ENCODE measurements around the gene ITGA1. TPM values are rescaled to one million over a fixed set of nuclear protein-coding genes. Genes with fewer than 3 reads are reported as not detected.

The ITGA1 gene
- polyA plus RNA-seq, 3 donors: 0.33 to 0.89 (median 0.79) TPM

GRCh38 chr5:52886206-52886605 lies 98.5 kb downstream of the ITGA1 start:
- no peak overlapping the region for H3K27ac Mint-ChIP-seq
- no peak overlapping the region for H2AFZ ChIP-seq (ENCODE audit: insufficient read depth, low read depth, low read length, poor library complexity, severe bottlenecking)
- DNase-seq: no peak
- no peaks in the 10 kb centered on the region for H3K27me3 ChIP-seq (ENCODE audit: control insufficient read depth in 2 of 2, insufficient read depth in 2 of 2, low read length in 2 of 2)
- no peaks in the 10 kb centered on the region for H3K4me1 Mint-ChIP-seq
- no peak overlapping the region for H3K4me3 ChIP-seq (replicated peaks in 1 of 3; ENCODE audit: low read depth in 2 of 3, low read length in 3 of 3)
- peaks cover 0 to 9% (median 1%) of the 10 kb centered on the region in 7 donors for H3K9me3 Mint-ChIP-seq
- no peak overlapping the region for H3K4me2 ChIP-seq (replicated peaks; ENCODE audit: extremely low read depth, low read length, poor library complexity, severe bottlenecking)
- H3K36me3 ChIP-seq (replicated peaks in 1 of 2; ENCODE audit: control insufficient read depth in 1 of 2, insufficient read depth in 2 of 2, low read length in 2 of 2): no peaks in the 10 kb centered on the region
- no peaks in the 10 kb centered on the region for H3K79me2 ChIP-seq (ENCODE audit: insufficient read depth, low read length)
- H3K36me3 Mint-ChIP-seq: no peaks in the 10 kb centered on the region
- intact Hi-C loops (cut with micrococcal nuclease): no loop called here
- no peaks in the 10 kb centered on the region for H3K4me1 ChIP-seq (ENCODE audit: control insufficient read depth in 1 of 2, insufficient read depth in 2 of 2, low read length in 2 of 2)
- WGBS (ENCODE audit: insufficient coverage): no CpG with 5 or more reads among the region's 2 CpGs
- no peaks in the 10 kb centered on the region for H3K9me3 ChIP-seq (replicated peaks in 1 of 2; ENCODE audit: control insufficient read depth in 1 of 2, insufficient read depth in 1 of 2, low read length in 2 of 2)
- no peak overlapping the region for H3K27ac ChIP-seq (ENCODE audit: low read depth in 1 of 2, low read length in 2 of 2)
- H3K27me3 Mint-ChIP-seq (ENCODE audit: low read depth in 3 of 3): peaks cover 2 to 6% (median 2%) of the 10 kb centered on the region in 3 donors
- no peak for TF ChIP-seq CTCF (IDR thresholded peaks at IDR 0.05)
- H4K20me1 ChIP-seq (ENCODE audit: insufficient read depth, low read length): no peaks in the 10 kb centered on the region
- no peak overlapping the region for H3K4me3 Mint-ChIP-seq
- no peak overlapping the region for H3K9ac ChIP-seq (ENCODE audit: insufficient read depth, low read length, poor library complexity, severe bottlenecking)

- Histone ChIP-seq H3K27me3 (ENCODE audit: control insufficient read depth in 2 of 2, insufficient read depth in 2 of 2, low read length in 2 of 2) (no peaks in the 10 kb centered on the region), H3K9me3 (replicated peaks in 1 of 2; ENCODE audit: control insufficient read depth in 1 of 2, insufficient read depth in 1 of 2, low read length in 2 of 2) (no peaks in the 10 kb centered on the region), H3K79me2 (ENCODE audit: insufficient read depth, low read length) (no peaks in the 10 kb centered on the region), H2AFZ (ENCODE audit: insufficient read depth, low read depth, low read length, poor library complexity, severe bottlenecking) (no peak overlapping the region), H4K20me1 (ENCODE audit: insufficient read depth, low read length) (no peaks in the 10 kb centered on the region), H3K36me3 (replicated peaks in 1 of 2; ENCODE audit: control insufficient read depth in 1 of 2, insufficient read depth in 2 of 2, low read length in 2 of 2) (no peaks in the 10 kb centered on the region), H3K4me3 (replicated peaks in 1 of 3; ENCODE audit: low read depth in 2 of 3, low read length in 3 of 3) (no peak overlapping the region), H3K27ac (ENCODE audit: low read depth in 1 of 2, low read length in 2 of 2) (no peak overlapping the region), H3K4me2 (replicated peaks; ENCODE audit: extremely low read depth, low read length, poor library complexity, severe bottlenecking) (no peak overlapping the region), H3K9ac (ENCODE audit: insufficient read depth, low read length, poor library complexity, severe bottlenecking) (no peak overlapping the region), H3K4me1 (ENCODE audit: control insufficient read depth in 1 of 2, insufficient read depth in 2 of 2, low read length in 2 of 2) (no peaks in the 10 kb centered on the region)
- no peak for TF ChIP-seq CTCF (IDR thresholded peaks at IDR 0.05)
- intact Hi-C loops (cut with micrococcal nuclease): no loop called here
- no peaks in the 10 kb centered on the region for H3K4me1 Mint-ChIP-seq
- DNase-seq: no peak
- peaks cover 0 to 9% (median 1%) of the 10 kb centered on the region in 7 donors for H3K9me3 Mint-ChIP-seq
- WGBS (ENCODE audit: insufficient coverage): 86% methylated on average over 1 of the region's 2 CpGs
- no peaks in the 10 kb centered on the region for H3K36me3 Mint-ChIP-seq
- H3K4me3 Mint-ChIP-seq: no peak overlapping the region
- peaks cover 2 to 3% (median 2%) of the 10 kb centered on the region in 3 donors for H3K27me3 Mint-ChIP-seq (ENCODE audit: low read depth in 3 of 3)
- no peak overlapping the region for H3K27ac Mint-ChIP-seq
Measured at GRCh38 chr5:52887066-52887465, 99.3 kb downstream of the ITGA1 start.

Measured in CD14-positive monocyte (primary cell).